SK-N-MC (cell line): ENCODE measurements around the gene SERTM1.

Experiments used
- EZH2 ChIP-seq: fragments of 200-600 bp; sonication (generic); IDR thresholded peaks from one replicate; pipeline ENCODE4 v1.6.1; 2017; ENCODE audit warnings: antibody characterized with exemption
- FOXP2 ChIP-seq: optimal IDR thresholded peaks from 2 replicates; pipeline ENCODE3; 2011; ENCODE audit warnings: mild to moderate bottlenecking, moderate library complexity; ENCODE audit not compliant: insufficient read depth; ENCODE audit errors: extremely low read length, control extremely low read depth
- POLR2AphosphoS5 ChIP-seq: IDR thresholded peaks from 2 replicates; pipeline ENCODE4 v1.6.1; 2012; ENCODE audit warnings: mild to moderate bottlenecking, low read depth, low read length, borderline replicate concordance

GRCh38 chr13:36712290-36712689 lies 38.5 kb downstream of the SERTM1 start:
- no peak for TF ChIP-seq POLR2AphosphoS5
- TF ChIP-seq EZH2, result no peak
- TF ChIP-seq FOXP2, result no peak
